PFSK-1 (cell line): ENCODE measurements around the gene PPP2R3C.

Experiments
- FOXP2 ChIP-seq: optimal IDR thresholded peaks from 2 replicates; pipeline ENCODE3; 2011; ENCODE audit warnings: borderline replicate concordance, control low read depth, inconsistent platforms; ENCODE audit not compliant: insufficient read depth; ENCODE audit errors: extremely low read length, extremely low read depth
- POLR2AphosphoS5 ChIP-seq: IDR thresholded peaks from 2 replicates; pipeline ENCODE4 v1.6.1; 2012; ENCODE audit warnings: low read depth, mild to moderate bottlenecking, control low read depth, low read length, moderate library complexity
- TAF1 ChIP-seq: IDR thresholded peaks from 2 replicates; pipeline ENCODE4 v1.6.1; 2012; ENCODE audit warnings: low read length, control low read depth, borderline replicate concordance; ENCODE audit not compliant: insufficient read depth
- TF ChIP-seq, protein P1 (sequence below), 2 experiments: IDR thresholded peaks; 2 replicates each; pipeline versions ENCODE4 v1.6.1 to v1.8.0; 2011 to 2012; ENCODE audit warnings: low read depth in 2 of 2, low read length in 2 of 2, control low read depth in 1 of 2, inconsistent platforms in 1 of 2, mild to moderate bottlenecking in 1 of 2, moderate library complexity in 1 of 2; ENCODE audit not compliant: insufficient read depth in 1 of 2

DNA sequence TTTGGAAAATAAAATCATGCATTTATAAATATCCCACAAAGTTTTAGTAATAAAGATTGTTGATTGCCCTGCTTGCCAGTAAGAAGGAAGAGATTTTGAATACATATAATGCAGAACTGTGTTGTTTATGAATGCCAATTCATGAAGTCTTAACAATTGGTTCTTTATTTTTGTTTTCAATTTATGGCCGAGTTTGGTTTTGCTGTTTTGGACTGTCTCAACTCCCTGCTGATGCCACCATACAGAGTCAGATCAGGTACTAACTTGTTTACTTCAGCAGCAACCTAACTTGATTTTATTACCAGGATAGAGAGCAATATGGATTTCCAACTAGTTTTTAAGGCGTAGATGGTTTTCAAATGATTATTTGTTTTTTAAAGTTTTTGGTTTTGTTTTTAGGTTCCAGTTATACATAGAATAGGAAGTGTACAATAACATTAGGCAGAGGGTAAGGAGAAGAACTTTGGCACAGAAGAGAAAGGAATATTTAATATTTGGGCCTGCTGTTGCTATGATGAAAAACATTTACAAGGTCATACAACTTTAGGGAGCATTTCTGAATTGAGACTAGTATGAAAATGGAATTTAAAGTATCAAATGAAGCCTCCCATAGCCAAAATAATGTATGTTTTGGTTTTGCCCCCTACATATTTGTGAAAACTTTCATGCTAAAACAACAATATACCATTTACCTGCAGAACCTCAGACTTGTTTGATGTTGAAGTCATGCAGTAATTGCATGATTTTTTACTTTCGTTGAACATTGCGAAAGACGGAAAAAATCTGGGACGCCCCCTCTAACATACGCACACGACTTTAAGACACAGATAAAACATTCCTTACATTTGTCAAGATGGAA lies 76.6 kb downstream of the PPP2R3C start:
- TF ChIP-seq POLR2AphosphoS5 (no peak), TAF1 (no peak), FOXP2 (no peak)
- TF ChIP-seq, protein P1, sequence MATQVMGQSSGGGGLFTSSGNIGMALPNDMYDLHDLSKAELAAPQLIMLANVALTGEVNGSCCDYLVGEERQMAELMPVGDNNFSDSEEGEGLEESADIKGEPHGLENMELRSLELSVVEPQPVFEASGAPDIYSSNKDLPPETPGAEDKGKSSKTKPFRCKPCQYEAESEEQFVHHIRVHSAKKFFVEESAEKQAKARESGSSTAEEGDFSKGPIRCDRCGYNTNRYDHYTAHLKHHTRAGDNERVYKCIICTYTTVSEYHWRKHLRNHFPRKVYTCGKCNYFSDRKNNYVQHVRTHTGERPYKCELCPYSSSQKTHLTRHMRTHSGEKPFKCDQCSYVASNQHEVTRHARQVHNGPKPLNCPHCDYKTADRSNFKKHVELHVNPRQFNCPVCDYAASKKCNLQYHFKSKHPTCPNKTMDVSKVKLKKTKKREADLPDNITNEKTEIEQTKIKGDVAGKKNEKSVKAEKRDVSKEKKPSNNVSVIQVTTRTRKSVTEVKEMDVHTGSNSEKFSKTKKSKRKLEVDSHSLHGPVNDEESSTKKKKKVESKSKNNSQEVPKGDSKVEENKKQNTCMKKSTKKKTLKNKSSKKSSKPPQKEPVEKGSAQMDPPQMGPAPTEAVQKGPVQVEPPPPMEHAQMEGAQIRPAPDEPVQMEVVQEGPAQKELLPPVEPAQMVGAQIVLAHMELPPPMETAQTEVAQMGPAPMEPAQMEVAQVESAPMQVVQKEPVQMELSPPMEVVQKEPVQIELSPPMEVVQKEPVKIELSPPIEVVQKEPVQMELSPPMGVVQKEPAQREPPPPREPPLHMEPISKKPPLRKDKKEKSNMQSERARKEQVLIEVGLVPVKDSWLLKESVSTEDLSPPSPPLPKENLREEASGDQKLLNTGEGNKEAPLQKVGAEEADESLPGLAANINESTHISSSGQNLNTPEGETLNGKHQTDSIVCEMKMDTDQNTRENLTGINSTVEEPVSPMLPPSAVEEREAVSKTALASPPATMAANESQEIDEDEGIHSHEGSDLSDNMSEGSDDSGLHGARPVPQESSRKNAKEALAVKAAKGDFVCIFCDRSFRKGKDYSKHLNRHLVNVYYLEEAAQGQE (IDR thresholded peaks at IDR 0.05; ENCODE audit: insufficient read depth in 1 of 2, low read depth in 2 of 2, low read length in 2 of 2) = no peak
